Putamen (tissue), 1 donor: ENCODE data around the gene PTPN12.
"Not testable (repeated sequence)": the region's sequence is repeated elsewhere in the genome, so short reads cannot be mapped to it uniquely, and the experiment has no call there.

Source experiments
- DNase-seq: peaks from one replicate; pipeline ENCODE4 v3.0.0-alpha.2; 2016; ENCODE audit warnings: low spot score

PTPN12 gene

GRCh38 chr7:77579797-77580196, 42.7 kb downstream of the PTPN12 start:
- no peak for DNase-seq

GRCh38 chr7:77580762-77581350, 43.8 kb downstream of the PTPN12 start:
- DNase-seq = no peak

DNA sequence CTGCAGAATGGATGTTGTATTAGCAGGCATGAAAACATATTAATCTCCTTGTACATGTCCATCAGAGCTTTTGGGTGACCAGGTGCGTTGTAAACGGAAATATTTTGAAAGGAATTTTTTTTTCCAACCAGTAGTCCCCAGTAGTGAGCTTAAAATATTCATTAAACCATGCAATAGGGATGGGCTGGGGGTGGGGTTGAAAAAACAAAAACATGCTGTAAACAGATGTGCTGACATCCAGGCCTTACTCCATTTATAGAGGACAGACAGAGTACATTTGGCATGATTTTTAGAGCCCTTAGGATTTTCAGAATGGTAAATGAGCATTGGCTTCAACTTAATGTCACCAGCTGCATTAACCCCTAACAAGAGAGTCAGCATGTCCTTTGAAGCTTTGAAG, 50.2 kb downstream of the PTPN12 start:
- no peak for DNase-seq

GRCh38 chr7:77600952-77601351, 63.9 kb downstream of the PTPN12 start:
- no peak for DNase-seq

DNA sequence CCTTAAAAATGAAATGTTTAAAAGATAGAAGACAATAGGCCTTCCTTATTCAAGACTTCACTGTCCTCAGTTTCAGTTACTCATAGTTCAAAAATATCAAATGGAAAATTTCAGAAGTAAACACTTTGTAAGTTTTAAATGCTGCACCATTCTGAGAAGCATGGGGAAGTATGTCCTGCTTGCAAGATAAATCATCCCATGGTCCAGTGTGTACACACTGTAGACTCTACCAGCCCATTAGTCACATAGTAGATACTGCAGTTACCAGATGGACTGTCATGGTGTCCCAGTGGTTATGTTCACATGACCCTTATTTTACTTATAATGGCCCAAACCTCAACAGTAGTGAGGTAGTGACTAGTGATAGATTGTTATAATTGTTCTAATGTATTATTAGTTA, 69.5 kb downstream of the PTPN12 start:
- no peak for DNase-seq

GRCh38 chr7:77619314-77619713, 82.2 kb downstream of the PTPN12 start:
- DNase-seq = peak; percentile 3

GRCh38 chr7:77626586-77627308, 89.7 kb downstream of the PTPN12 start:
- DNase-seq = no peak

DNA sequence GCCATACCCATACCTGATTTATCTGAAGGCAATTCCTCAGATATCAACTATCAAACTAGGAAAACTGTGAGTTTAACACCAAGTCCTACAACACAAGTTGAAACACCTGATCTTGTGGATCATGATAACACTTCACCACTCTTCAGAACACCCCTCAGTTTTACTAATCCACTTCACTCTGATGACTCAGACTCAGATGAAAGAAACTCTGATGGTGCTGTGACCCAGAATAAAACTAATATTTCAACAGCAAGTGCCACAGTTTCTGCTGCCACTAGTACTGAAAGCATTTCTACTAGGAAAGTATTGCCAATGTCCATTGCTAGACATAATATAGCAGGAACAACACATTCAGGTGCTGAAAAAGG, 90.2 kb downstream of the PTPN12 start:
- peak; percentile 25 for DNase-seq

- no peak for DNase-seq
These were observed 92.7 kb downstream of the PTPN12 start for GRCh38 chr7:77629797-77630196.

GRCh38 chr7:77631820-77632219, 94.7 kb downstream of the PTPN12 start:
- no peak for DNase-seq

DNA sequence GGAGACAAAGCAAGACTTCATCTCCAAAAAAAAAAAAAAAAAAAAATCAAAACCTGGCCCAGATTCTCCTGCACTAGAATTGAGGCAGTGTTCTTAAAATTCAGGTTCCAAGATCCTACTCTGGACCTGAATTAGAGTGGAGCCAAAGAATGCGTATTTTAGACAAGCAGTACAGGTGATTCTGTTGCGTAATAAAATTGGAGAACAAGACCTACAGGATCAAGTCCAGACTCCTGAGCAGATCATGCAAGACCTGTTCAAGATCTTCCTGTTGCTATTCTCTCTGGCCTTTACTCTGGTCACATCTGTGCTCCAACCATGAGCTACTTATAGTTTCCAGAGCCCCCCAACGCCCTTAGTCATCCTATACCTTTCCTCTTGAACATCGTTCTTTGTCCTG, 107.7 kb downstream of the PTPN12 start:
- no peak for DNase-seq

GRCh38 chr7:77648742-77649338, 111.7 kb downstream of the PTPN12 start:
- DNase-seq = no peak

GRCh38 chr7:77649716-77650349, 112.7 kb downstream of the PTPN12 start:
- DNase-seq = no peak

- peak; percentile 21 for DNase-seq
These were observed 114.6 kb downstream of the PTPN12 start for GRCh38 chr7:77651575-77652162.

DNA sequence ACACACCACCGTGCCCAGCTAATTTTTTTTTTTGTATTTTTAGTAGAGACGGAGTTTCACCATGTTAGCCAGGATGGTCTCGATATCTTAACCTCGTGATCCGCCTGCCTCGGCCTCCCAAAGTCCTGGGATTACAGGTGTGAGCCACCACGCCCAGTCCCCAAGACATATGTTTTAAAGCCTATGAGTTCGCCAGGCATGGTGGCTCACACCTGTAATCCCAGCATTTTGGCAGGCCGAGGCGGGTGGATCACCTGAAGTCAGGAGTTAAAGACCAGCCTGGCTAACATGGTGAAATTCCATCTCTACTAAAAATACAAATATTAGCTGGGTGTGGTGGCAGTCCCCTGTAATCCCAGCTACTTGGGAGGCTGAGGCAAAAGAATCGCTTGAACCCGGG, 115.7 kb downstream of the PTPN12 start:
- not testable (repeated sequence) for DNase-seq

GRCh38 chr7:77653572-77653971, 116.5 kb downstream of the PTPN12 start:
- DNase-seq = no peak

- DNase-seq = no peak
These were observed 118.3 kb downstream of the PTPN12 start for GRCh38 chr7:77655356-77655755.

DNA sequence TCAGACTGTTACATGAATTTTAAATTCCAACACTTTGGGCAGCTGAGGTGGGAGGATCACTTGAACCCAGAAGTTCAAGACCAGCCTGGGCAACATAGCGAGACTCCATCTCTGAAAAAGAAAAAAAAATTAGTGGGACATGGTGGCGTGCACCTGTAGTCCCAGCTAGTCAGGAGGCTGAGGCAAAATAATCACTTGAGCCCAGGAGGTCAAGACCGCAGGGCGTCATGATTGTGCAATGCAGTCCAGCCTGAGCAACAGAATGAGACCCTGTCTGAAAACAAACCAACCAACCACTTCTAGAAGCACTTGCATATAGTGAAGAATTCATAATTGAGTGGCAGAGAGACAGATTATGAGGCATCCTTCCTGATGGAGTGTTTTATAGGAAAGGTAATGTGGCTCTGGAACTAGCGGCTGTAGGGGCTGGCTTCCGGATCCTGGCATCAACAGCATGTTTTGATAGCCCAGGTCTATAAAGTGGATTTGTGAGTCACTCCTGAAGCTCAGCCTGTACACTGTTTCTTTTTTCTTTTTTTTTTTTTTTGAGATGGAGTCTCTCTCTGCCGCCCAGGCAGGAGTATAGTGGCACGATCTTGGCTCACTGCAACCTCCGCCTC, 118.9 kb downstream of the PTPN12 start:
- DNase-seq = no peak

GRCh38 chr7:77657427-77658224, 120.5 kb downstream of the PTPN12 start:
- DNase-seq = peak; percentile 26

DNA sequence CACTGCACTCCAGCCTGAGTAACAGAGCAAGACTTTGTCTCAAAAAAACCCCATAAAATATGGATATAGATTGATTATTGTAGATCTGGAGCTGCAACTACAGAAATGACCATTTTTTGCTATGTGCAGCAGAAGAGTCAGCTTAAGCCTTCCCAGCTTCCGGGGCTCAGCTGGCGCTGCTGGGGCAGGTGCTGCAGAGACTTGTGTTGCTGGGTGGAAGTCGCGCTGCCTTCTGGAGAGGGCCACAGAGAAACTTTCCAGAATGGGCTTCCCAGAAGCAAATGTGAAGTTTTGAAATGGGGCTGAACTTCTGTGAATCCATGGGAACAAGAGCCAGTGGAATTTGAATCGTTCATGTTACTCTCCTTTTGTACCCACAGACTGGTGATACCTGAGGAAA, 121.8 kb downstream of the PTPN12 start:
- DNase-seq = no peak

GRCh38 chr7:77661816-77662215, 124.7 kb downstream of the PTPN12 start:
- no peak for DNase-seq
